GM21723 (cell line): Measurements from ENCODE around the gene PPP1R16B.

Source experiments
- ATAC-seq: cut with Tn5 transposase; IDR thresholded peaks from one replicate; pipeline ENCODE4 v1.9.1; 2021; ENCODE audit warnings: mild to moderate bottlenecking, moderate library complexity; ENCODE audit not compliant: unreplicated experiment

The PPP1R16B gene

DNA sequence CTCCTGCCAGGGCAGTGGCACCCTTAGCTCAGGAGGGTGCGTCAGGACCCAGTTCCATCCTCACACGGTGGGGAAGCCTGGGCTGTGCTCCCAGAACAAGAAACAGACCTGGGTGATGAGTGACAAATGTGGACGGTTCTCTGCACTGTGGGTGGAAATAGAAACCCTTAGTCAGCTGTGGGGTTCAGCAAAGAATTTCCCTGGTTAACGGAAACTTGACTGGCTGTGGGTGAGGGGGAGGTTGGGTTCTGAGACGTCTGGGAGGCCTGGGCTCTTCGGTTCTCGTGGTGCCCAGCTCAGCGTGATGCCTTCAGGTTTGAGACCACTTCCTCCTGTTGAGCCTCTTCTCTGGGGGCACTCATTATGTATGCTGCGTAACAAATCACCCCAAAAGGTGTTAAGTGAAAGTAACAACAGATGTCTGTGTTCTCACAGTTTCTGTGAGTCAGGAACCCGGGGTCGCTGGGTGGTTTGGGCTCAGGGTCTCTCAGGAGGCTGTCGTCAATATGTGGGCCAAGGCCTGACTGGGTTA is 67.6 kb downstream of the PPP1R16B start:
- peak; percentile 50 for ATAC-seq

DNA sequence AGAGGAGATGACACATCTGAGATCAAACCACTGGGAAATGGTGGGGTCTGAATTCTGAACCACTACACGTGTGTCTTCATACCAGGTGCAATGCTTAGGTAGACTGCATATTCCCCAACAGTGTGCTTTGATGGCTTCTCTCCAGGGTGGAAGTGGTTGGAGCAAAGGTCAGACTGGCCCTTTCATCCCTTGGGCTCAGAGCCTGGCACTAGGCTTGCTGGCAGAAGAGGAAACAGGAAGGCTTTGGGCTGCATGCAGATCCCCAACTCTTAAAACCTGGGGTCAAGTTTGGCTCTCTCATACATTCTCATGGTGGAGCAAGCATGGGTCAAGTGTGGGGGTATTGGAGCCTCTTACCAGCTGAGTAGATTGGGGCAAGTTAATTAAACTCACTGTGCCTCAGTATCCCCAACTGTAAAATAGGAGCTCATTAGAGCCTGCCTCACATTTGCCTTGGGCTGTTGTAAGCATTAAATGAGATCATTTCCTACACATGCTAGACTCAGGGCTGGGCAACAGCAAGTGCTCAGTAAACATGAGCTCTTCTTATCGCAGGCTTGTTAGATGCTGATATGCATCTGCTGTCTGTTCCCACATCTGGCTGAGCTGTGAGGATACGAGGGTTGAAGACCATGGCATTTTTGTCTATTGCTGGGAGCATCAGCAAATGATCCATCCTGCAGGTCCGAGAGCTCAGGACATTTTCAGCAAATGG is 69.1 kb downstream of the PPP1R16B start:
- no peak for ATAC-seq

DNA sequence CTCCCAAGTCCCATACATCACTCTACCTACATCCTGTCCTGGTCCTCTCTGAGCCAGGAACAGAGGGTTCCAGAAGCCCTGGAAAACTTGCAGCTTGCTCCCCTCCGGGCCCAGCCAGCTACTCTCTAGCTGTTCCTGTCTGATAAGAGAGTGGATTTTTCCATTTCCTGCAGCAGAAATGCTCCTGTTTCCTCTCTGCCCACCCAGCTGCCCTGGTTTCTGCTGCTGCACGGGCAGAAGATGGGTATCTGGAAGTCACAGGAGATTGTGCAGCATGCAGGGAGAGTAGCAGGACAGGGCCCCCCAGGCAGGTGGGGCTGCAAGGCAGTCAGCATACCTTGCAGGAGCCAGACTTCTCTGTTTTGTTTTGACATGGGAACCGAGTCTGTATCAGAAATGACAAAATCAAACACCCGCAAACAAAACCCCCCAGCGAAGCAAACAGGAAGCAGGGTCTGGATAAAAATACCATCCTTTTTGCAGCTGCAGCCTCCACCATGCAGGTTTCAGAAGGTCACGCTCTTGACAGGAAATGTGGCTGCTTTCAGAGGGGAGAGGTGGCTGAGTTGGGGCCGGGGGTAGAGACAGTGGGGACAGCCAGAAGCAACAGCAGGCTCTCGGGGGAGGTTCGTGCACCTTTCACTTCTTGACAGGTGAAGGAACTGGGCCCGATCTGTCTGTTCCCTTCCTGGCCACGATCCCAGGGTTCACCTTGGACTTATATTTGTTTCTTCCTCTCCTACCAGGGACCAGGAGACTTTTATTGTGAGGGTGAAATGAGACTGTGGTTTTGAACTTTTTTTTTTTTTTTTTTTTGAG is 69.9 kb downstream of the PPP1R16B start:
- ATAC-seq = peak; percentile 61

DNA sequence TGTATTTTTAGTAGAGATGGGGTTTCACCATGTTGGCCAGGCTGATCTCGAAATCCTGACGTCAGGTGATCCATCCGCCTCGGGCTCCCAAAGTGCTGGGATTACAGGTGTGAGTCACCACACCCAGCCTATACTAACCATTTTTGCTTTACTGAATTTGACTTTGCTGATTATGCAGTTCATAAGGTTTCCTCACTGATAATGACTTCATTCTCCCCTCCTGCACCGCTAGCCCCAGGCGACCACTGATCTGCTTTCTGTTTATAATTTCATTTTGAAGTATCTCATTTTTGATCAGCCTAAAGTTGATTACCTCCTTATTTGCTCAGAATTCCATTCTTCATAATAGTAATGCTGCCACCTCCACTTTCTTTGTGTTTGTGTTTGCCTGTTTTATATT is 72.0 kb downstream of the PPP1R16B start:
- no peak for ATAC-seq

DNA sequence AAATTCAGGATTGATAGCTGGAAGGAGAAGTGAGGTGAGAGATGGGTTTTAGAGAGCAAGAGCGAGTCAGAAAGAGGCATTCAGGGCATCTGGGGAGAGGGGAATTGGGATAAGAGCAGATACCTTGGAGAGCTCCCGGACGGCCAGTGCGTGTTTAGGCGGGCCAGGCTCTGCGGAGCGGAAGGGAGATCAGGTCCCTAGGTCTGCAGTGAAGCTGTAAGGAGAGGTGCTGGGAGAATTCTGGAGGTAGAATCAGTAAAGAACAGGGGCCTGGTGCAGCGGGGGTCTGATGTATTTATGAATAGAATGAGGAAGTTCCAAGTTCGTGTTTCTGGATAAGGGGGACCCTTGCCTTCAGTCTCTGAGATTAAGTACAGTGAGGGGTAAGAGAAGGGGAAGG is 73.4 kb downstream of the PPP1R16B start:
- ATAC-seq = no peak

DNA sequence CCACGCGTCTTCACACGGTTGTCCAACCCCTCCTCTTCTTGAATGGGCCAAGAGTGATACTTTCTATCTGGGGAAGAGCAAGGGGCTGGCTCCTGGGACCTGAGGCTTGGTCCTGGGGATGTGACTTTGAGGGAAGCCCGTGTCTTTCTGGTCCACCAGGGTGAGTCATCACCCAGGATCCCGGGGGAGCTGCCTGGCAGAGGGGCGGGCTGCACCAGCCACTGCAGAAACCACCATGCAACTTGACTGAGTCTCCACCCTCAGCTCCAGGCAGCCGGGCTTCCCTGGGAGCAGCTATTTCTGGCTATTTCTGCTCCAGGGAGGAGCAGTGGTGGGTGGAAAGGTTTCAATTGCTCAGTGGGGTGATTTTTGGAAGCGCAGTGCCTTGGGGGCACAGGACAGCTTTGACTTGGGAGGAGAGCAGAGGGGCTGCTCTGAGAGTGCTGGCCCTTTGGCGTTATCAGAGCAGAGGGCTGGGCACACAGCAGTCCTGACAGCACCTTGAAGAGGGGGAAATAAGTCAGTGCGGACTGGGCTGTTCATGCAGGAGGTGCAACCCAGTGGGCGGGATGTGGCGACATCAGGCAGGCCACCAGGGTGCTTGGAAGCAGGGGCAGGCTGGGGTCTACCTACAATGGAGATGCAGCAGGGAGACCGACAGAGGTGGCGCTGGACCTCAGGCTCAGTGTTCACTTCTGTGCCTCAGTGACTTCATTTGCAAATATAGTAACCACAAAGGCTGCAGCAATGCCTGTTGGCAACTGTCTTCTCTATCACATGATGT is 75.6 kb downstream of the PPP1R16B start:
- no peak for ATAC-seq

DNA sequence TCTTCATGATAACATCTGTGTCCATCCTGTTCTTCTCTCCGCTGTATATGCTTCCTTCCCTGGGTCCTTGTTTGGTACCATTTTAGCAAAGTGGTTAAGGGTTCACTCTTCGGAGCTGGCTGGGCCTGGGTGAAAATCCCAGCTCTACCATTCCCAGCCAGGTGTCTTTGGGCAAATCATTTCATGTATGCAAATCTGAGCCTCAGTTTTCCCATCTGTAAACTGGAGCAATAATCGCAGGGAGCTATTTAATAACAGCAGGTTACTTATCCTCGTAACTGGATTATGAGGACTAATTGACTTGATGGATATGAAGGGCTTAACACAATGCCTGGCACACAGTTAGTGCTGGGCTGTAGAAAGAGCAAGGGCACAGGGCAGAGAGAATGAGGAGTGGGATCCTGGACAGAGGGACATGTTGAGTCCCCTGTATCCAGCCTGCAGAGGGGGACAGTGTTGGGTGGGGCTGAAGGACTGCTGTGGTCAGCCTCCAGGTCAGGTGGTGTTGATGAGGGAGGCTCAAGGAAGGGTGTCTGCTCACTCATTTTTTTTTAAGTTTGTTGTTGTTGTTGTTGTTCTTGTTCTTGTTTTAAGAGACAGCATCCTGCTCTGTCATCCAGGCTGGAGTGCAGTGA is 76.4 kb downstream of the PPP1R16B start:
- ATAC-seq = no peak

DNA sequence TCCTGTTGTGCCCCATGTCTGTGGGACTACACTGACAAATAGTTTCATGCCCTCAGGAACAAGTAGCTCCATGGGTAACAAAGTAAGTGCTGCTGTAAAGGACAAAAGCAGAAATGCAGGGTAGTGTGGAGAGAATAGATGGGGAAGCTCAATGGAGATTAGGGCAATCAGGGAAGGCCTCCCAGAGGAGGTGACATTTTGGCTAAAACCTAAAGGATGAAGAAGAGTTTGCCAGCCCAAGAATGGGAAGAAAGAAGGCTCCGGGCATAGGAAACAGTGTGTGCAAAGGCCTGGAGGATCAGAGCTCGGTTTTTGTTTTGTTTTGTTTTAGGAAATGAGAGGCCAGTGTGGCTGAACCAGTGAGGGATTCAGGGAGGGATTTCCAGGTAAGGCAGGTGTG is 77.1 kb downstream of the PPP1R16B start:
- ATAC-seq = no peak

DNA sequence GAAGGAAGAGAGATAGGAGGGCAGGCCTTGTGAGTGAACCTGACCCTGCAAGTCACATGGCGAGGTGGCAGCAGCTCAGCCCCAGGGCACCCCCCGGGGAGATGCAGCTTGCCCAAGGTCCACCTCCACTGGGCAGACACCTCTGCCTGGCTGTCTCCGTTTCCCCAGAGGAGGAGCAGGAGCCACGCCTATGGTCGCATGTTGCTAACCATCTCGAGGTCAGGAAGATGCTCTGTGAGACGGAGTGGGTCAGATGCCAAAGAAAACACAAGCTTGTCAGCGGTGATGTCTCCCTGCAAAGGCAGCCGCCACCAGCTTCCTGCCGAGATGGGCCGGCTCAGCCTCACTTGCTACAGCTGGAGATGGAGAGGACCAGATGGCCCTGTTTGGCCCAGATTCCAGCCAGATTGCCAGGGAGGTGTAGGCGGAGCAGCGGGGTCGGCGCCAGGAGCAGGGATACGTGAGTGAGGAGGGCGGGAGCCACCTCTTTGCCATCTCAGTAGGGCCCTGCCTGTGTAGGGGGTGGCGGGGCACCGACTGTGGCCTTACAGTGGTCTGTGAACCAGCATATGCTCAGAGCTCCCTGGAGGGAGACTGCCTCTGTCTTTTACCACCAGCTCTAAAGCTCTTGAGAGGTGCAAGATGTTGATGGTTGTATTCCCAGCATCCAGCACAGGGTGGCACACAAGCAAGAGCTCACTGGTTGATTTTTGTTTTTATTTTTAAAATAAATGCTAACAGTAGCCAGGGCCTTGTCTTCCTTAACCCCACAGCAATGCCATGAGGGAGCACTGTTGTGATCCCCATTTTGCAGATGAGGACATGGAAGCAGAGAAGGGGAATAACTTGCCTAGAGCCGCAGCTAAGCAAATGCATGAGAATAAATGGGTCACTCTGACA is 77.8 kb downstream of the PPP1R16B start:
- ATAC-seq = no peak

DNA sequence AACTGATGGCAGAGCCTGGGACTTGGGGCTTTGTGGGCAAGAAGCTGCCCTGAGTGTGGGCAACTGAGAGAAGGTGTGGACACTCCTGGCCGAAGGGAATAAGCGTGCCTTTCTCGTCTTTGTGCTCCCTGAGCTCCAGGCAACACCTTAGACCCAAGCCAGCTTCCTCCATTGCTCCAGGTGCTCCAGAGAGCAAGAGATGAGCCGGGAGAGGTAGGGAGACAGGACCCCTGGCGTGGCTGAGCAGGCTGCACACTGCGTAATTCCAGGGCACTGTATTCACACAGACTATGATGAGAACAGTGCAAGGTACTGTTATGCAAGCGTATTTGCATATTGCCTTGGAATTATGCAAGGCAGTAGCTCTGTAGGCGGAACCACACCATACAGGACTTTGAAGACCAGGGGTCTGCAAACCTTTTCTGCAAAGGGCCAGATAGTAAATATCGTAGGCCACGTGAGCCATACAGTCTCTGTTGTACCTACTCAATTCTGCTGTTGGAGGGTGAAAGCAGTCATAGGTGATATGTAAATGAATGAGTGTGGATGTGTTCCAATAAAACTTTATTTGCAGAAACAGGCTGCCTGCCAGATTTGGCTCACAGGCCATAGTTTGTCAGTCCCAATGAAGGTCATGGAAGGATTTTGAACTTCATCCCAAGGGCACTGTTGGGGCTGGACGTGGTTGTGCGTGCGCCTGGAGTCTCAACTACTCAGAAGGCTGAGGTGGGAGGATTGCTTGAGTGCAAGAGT is 78.7 kb downstream of the PPP1R16B start:
- no peak for ATAC-seq

DNA sequence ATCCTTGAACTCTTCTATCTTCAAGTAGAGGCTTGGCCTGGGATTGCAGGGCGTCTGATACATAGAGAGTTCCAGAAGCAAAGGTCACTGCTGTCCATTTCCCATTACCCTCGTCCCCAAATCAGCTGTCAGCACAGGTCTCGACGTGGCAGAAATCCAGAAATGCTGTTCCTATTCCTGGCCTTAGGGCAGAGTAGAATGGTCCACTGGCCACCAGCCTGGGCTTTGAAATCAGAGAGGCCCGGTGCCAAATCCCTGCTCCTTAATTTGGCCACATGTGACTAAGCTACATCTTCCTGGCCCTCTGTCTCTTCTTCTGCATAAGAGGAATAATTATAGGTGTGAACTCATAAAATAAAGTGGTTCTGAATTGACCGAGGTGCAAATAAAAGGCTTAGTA is 79.9 kb downstream of the PPP1R16B start:
- ATAC-seq = no peak

DNA sequence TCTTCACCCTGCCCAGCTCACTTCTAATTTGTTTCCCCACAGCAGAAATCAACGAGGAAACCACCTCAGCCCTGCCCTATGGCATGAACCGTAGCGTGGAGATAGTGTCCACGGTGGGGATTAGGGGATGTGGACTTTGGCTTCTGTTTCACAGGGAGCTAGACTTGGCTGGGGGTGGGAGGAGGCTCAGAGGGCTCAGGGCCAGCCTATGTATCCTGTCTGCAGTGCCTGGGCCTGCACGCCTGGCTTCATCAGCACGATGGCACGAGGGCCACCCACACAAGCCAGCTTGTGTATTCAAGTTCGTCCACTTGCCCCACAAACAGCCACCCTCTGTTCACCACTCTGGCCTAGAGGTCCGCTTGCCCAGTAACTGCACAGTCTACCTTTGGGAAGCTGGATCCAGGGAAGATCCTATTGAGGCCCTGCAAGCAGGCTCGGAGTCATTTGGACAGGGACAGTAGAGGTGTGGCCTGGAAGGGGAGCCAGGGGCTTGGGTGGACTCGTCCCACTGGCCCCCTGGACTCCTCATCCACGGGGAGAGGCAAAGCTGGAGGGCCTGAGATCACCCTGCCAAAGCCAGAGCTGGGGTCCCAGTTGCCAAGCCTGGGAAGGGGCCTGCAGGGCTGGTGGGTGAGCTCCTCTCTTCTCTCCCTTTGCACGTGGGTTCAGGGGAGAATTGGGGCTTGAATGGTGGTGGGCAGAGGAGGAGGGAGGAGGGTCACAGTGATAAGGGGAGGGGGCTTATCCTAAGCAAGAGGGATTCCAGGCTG is 82.7 kb downstream of the PPP1R16B start:
- ATAC-seq = no peak

DNA sequence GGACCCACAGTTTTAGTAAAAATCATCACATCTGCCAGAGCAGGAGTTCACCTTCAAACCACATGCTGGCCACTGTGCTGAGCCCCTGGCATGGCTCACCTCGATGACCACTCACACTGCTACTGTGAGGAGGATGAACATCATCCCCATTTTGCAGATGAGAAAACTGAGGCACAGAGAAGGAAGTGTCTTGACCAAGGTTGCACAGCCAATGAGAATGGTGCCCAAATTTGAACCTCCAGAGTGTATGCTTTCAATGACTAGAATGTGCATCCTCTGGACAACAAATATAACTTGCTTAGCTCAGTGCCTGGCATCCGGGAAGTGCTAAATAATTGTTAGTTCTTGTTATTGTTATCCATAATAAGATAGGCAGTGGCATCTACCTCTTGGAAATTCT is 83.6 kb downstream of the PPP1R16B start:
- ATAC-seq = no peak

DNA sequence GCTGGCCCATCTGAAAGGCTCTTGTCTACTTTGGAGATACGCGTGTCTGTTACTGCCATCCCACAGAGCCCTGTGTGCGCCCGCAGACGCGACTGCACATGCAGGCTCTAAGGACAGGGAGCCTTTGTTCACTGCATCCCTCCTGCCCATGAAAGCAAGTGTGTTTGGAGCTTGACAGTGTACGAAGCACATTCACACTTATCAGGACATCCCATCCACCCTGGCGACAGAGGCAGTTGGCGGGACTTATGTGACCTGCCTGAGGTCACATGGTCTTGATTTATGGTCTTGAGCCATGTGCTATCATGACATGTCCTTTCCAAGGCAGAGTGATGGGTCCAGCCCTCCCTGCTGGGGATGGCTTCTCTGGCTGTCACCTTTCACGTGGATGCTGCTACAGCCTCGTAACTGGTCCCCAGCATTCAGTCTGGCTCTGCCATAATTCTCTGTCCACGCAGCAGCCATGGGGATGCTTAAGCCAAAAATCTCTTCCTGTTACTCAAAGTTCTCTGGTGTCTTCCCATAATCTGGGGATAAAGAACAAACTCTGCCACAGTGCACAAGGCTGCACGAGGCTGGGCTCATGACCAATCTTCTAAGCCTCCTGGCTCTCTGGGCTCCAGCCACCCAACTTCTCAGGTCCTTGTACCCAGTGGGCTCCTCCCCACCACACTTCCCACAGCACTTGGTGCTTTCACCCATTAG is 84.4 kb downstream of the PPP1R16B start:
- ATAC-seq = no peak

DNA sequence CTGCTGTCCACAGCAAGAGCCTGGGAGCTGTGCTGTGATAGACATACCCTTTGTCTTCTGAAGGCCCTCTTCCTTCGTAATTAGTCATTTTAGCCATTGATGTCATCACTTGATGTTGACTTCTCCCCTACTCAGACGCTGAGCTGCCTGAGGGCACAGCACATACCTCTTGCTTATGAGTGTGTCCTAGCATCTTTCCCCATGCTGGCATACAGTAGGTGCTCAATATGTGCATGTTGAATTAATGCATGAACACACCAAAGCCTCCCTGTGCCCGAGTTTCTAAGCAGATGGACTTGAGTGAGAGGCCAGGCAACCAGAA is 85.0 kb downstream of the PPP1R16B start:
- no peak for ATAC-seq

DNA sequence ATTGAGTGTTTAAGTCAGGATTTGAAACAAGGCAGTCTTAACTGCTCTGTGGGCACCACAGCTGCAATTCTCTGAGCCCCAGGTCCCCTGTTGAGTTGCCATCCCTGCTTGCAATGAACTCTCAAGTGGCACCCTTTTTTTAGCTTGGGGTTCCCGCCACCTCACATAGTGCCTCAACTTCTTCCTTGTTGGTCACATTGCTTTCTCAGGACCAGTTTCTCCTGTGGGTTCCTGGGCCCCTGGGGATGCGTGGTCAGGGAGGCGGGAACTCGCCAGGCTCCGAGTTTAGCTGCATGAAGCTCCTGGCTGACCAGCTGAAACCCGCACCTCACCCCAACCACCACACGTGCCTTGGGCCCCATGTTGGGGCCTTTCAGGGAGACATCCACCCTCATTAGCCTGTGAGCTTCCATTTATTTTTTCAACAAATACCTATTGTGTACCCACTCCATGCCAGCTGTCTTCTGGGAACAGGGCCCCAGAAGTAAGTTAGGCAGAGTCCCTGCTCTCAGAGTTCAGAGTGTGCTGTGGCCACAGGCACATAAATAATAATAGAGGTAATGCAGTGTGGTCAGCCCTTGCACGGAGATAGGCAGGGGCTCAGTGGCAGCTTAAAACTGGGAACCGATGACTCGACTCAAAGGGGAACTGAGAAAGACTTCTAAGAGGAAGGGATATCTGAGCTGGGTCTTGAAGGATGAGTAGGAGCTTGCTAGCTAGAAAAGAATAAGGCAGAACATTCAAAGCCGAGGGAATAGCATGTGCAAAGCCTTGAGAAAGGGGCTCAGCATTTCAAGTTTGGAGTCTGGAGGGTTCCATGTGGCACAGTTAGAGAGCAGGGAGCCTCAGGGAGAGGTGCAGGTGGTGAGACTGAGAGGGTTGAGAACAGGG is 86.8 kb downstream of the PPP1R16B start:
- peak; percentile 53 for ATAC-seq

DNA sequence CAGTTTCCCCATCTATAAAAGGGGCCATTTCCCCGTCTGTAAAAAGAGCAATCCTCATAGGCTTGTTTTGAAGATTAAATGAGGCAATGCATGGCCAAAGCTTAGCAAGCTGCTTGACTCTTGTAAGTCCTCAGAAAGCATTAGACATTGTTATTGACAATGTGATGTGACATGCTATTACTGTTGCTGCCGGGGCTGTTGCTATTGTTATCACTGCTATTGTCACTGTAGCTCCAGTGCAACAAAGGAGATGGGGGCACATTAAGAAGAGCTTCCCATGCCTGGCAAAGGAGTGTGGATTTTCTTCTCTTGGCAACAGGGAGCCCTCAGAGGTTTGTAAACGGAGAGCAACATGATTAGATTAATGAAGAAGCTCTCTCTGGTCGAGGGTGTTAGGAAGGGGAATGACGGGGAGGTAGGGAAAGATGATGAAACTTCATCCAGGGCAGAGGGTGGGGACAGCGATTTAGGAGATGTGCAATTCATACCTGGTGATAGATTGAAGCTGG is 87.6 kb downstream of the PPP1R16B start:
- peak; percentile 19 for ATAC-seq
